Measurements from ENCODE around the gene AP5Z1. TPM values are rescaled to one million over a fixed set of nuclear protein-coding genes. Genes with fewer than 3 reads are reported as not detected.

The AP5Z1 gene
- total RNA-seq, 1 donor from 2014 or later: 17.6 TPM

- DNase-seq (ENCODE audit: low read depth): no peak
Measured at GRCh38 chr7:4838626-4839334, 63.4 kb downstream of the AP5Z1 start.

- no peak for DNase-seq (ENCODE audit: low read depth)
Measured at GRCh38 chr7:4840079-4840501, 64.7 kb downstream of the AP5Z1 start.

Other genes starting within 250 kb of the AP5Z1 start
- 24.3 and 45.8 TPM in 2 replicates for gene FOXK1, start 93.3 kb upstream of the AP5Z1 start, total RNA-seq
- not detected in 2 replicates for gene PAPOLB, start 86.4 kb downstream of the AP5Z1 start, total RNA-seq
- gene RADIL, start 108.1 kb downstream of the AP5Z1 start, total RNA-seq: not detected in 2 replicates
- gene MMD2, start 183.6 kb downstream of the AP5Z1 start, total RNA-seq: not detected in 2 replicates